ENCODE measurements around the gene SUN2. TPM values are rescaled to one million over a fixed set of nuclear protein-coding genes. Genes with fewer than 3 reads are reported as not detected.

The SUN2 gene
- total and polyA plus RNA-seq, 10 of the 15 experiments (the other 5 are each of a cell fraction or from before 2014, with no cell fraction given), result 0.18 to 107 (median 35.9) TPM

- in situ Hi-C loops (cut with MboI), result loop anchor here (10.0 kb wide), 1 partner anchor 364 kb away; no protein-coding TSS in a partner anchor
- peaks cover 25% of the 10 kb centered on the region for H3K4me1 ChIP-seq (ENCODE audit: control insufficient read depth, insufficient read depth, low read length)
- no peak for ATAC-seq
- H3K36me3 ChIP-seq (ENCODE audit: control insufficient read depth in 2 of 2, insufficient read depth in 2 of 2, low read length in 1 of 2), result no peaks in the 10 kb centered on the region
- no peak overlapping the region for H3K4me2 ChIP-seq (ENCODE audit: control insufficient read depth, insufficient read depth)
- H3K9ac ChIP-seq (ENCODE audit: control insufficient read depth, insufficient read depth, low read length), result no peak overlapping the region
- no peak overlapping the region for H2AFZ ChIP-seq (ENCODE audit: control insufficient read depth, low read depth, low read length)
- no TSS peak for BruUV-seq (replicated peaks)
- no peak for TF ChIP-seq SMARCA5 (IDR thresholded peaks at IDR 0.05)
- peak; percentile 28 for TF ChIP-seq MEF2B (IDR thresholded peaks at IDR 0.05; ENCODE audit: partially characterized antibody, poor library complexity, severe bottlenecking)
- SMC1A ChIA-PET (ENCODE audit: uncharacterized antibody, unreplicated experiment), result no interaction called here
- no peak overlapping the region for H3K4me3 ChIP-seq
- intact Hi-C loops (cut with micrococcal nuclease; ENCODE audit: unreplicated experiment), result loop anchor here (10.0 kb wide), 2 partner anchors 364 to 554 kb away; partner anchors contain the start of gene RPL3
- 77% methylated on average over 12 of the region's 12 CpGs for WGBS (ENCODE audit: insufficient coverage, insufficient replicate concordance, low lambda C conversion rate, missing lambda C conversion rate)
- FAIRE-seq, result no peak
- RAD21 ChIA-PET (ENCODE audit: unreplicated experiment), result no interaction called here
- H4K20me1 ChIP-seq (ENCODE audit: control insufficient read depth, insufficient read depth), result no peaks in the 10 kb centered on the region
- no peaks in the 10 kb centered on the region for H3K27me3 ChIP-seq (replicated peaks in 1 of 2; ENCODE audit: control insufficient read depth in 2 of 2, insufficient read depth in 2 of 2, low read length in 1 of 2)
- POLR2A ChIA-PET, result interaction anchor here (0.5 kb wide), 1 partner anchor 13 kb away, joined by 4 read pairs; no protein-coding TSS in a partner anchor
- CTCF ChIA-PET, result interaction anchor here (7.5 kb wide), 1 partner anchor 8 kb away, joined by 42 read pairs; no protein-coding TSS in a partner anchor
- no peak for DNase-seq (ENCODE audit: low read depth, low spot score)
- no peak overlapping the region for H3K27ac ChIP-seq (ENCODE audit: control insufficient read depth, insufficient read depth)
- H3K79me2 ChIP-seq (ENCODE audit: control insufficient read depth, insufficient read depth, low read length), result peaks cover 12% of the 10 kb centered on the region
- H3K9me3 ChIP-seq (replicated peaks; ENCODE audit: control insufficient read depth, insufficient read depth, low read length), result no peaks in the 10 kb centered on the region
These were observed 4.8 kb upstream of the SUN2 start for GRCh38 chr22:38760477-38761201.

- ChIA-PET POLR2A (interaction anchor here (1.1 to 1.7 kb wide), 3 partner anchors 10 to 112 kb away, joined by 3 to 5 read pairs (median 4); no protein-coding TSS in a partner anchor), RAD21 (ENCODE audit: unreplicated experiment) (interaction anchor here (0.9 to 1.4 kb wide), 2 partner anchors 9 to 52 kb away, joined by 3 read pairs; no protein-coding TSS in a partner anchor), CTCF (interaction anchor here (0.6 to 7.5 kb wide), 3 partner anchors 9 to 76 kb away, joined by 3 to 42 read pairs (median 4); no protein-coding TSS in a partner anchor), SMC1A (ENCODE audit: uncharacterized antibody, unreplicated experiment) (interaction anchor here (1.2 kb wide), 1 partner anchor 60 kb away, joined by 3 read pairs; no protein-coding TSS in a partner anchor)
- no peak for ATAC-seq
- 86% methylated on average over 7 of the region's 7 CpGs for WGBS (ENCODE audit: insufficient coverage, insufficient replicate concordance, low lambda C conversion rate, missing lambda C conversion rate)
- Histone ChIP-seq H3K4me3 (no peak overlapping the region), H3K9ac (ENCODE audit: control insufficient read depth, insufficient read depth, low read length) (no peak overlapping the region), H3K4me1 (ENCODE audit: control insufficient read depth, insufficient read depth, low read length) (peaks cover 25% of the 10 kb centered on the region), H4K20me1 (ENCODE audit: control insufficient read depth, insufficient read depth) (no peaks in the 10 kb centered on the region), H3K79me2 (ENCODE audit: control insufficient read depth, insufficient read depth, low read length) (peaks cover 28% of the 10 kb centered on the region), H3K36me3 (ENCODE audit: control insufficient read depth in 2 of 2, insufficient read depth in 2 of 2, low read length in 1 of 2) (no peaks in the 10 kb centered on the region), H3K9me3 (replicated peaks; ENCODE audit: control insufficient read depth, insufficient read depth, low read length) (no peaks in the 10 kb centered on the region), H3K4me2 (ENCODE audit: control insufficient read depth, insufficient read depth) (peak overlapping the region; percentile 68), H3K27me3 (replicated peaks in 1 of 2; ENCODE audit: control insufficient read depth in 2 of 2, insufficient read depth in 2 of 2, low read length in 1 of 2) (no peaks in the 10 kb centered on the region), H3K27ac (ENCODE audit: control insufficient read depth, insufficient read depth) (no peak overlapping the region), H2AFZ (ENCODE audit: control insufficient read depth, low read depth, low read length) (no peak overlapping the region)
- no TSS peak for BruUV-seq (replicated peaks)
- no peak for DNase-seq (ENCODE audit: low read depth, low spot score)
- in situ Hi-C loops (cut with MboI), result no loop called here
- FAIRE-seq, result no peak
- intact Hi-C loops (cut with micrococcal nuclease; ENCODE audit: unreplicated experiment), result loop anchor here (10.0 kb wide), 1 partner anchor 914 kb away; the partner anchor contains the start of genes ANKRD54 and EIF3L
- no peak for TF ChIP-seq REST (IDR thresholded peaks at IDR 0.05; ENCODE audit: low read depth, low read length)
- TF ChIP-seq IKZF2 (IDR thresholded peaks at IDR 0.05), result no peak
- no peak for TF ChIP-seq STAT1 (conservative IDR thresholded peaks at IDR 0.05)
- TF ChIP-seq SMARCA5 (IDR thresholded peaks at IDR 0.05), result no peak
- TF ChIP-seq E2F8 (IDR thresholded peaks at IDR 0.05; ENCODE audit: low read depth, partially characterized antibody), result no peak
- TF ChIP-seq ZNF207 (IDR thresholded peaks at IDR 0.05; ENCODE audit: borderline replicate concordance), result no peak
These were observed 3.2 kb upstream of the SUN2 start for GRCh38 chr22:38759005-38759404.

Measured in GM12878 (cell line).